Neural progenitor cell (in vitro differentiated cells): ENCODE measurements around the gene URAD. TPM values are rescaled to one million over a fixed set of nuclear protein-coding genes. Genes with fewer than 3 reads are reported as not detected.

Experiments
- DNase-seq: peaks from one replicate; pipeline ENCODE4 v3.0.0-alpha.2; 2016; ENCODE audit warnings: low spot score
- H2AFZ ChIP-seq: fragments of 200-600 bp; sonication (generic); replicated peaks from 2 replicates; pipeline ENCODE4 v1.6.1; 2016; ENCODE audit warnings: antibody characterized with exemption
- H3F3A ChIP-seq: fragments of 200-600 bp; sonication (generic); 2 replicates; pipeline ENCODE4 v1.6.1; 2016; ENCODE audit warnings: antibody characterized with exemption, low read depth
- H3K27ac ChIP-seq: fragments of 200-600 bp; sonication (generic); 2 replicates; pipeline ENCODE4 v1.5.1; 2016; ENCODE audit warnings: mild to moderate bottlenecking
- H3K27me3 ChIP-seq: fragments of 200-600 bp; sonication (generic); 2 replicates; pipeline ENCODE4 v1.6.1; 2016; ENCODE audit warnings: mild to moderate bottlenecking, moderate library complexity
- H3K36me3 ChIP-seq: fragments of 200-600 bp; sonication (generic); 2 replicates; pipeline ENCODE4 v1.5.1; 2016
- H3K4me1 ChIP-seq: fragments of 200-600 bp; sonication (generic); 2 replicates; pipeline ENCODE4 v1.6.1; 2016; ENCODE audit warnings: mixed run types
- H3K4me2 ChIP-seq: fragments of 200-600 bp; sonication (generic); 2 replicates; pipeline ENCODE4 v1.6.1; 2016
- H3K4me3 ChIP-seq: fragments of 200-600 bp; sonication (generic); 2 replicates; pipeline ENCODE4 v1.5.1; 2016
- H3K79me2 ChIP-seq: fragments of 200-600 bp; sonication (generic); 2 replicates; pipeline ENCODE4 v1.6.1; 2016; ENCODE audit warnings: low read depth
- H3K9ac ChIP-seq: fragments of 200-600 bp; sonication (generic); 2 replicates; pipeline ENCODE4 v1.6.1; 2016
- H3K9me3 ChIP-seq: fragments of 200-600 bp; sonication (generic); 2 replicates; pipeline ENCODE4 v1.5.1; 2016; ENCODE audit warnings: low read depth
- H4K20me1 ChIP-seq: fragments of 200-600 bp; sonication (generic); 2 replicates; pipeline ENCODE4 v1.6.1; 2016; ENCODE audit warnings: low read depth
- H3K27ac Mint-ChIP-seq: 3 replicates; pipeline ENCODE4 v1.8.0; 2021; ENCODE audit warnings: mixed read lengths
- H3K27me3 Mint-ChIP-seq: 2 replicates; pipeline ENCODE4 v1.8.0; 2022; ENCODE audit warnings: low read depth, mild to moderate bottlenecking, inconsistent platforms, moderate library complexity, mixed read lengths; ENCODE audit not compliant: insufficient read depth
- H3K36me3 Mint-ChIP-seq: 3 replicates; pipeline ENCODE4 v1.8.0; 2021; ENCODE audit warnings: mixed read lengths
- H3K4me1 Mint-ChIP-seq: 3 replicates; pipeline ENCODE4 v1.8.0; 2021; ENCODE audit warnings: mixed read lengths
- H3K4me3 Mint-ChIP-seq: 3 replicates; pipeline ENCODE4 v1.8.0; 2021; ENCODE audit warnings: mild to moderate bottlenecking, moderate library complexity, mixed read lengths
- H3K9me3 Mint-ChIP-seq: 3 replicates; pipeline ENCODE4 v1.8.0; 2020; ENCODE audit warnings: mixed read lengths
- CTCF ChIP-seq: fragments of 200-600 bp; sonication (generic); IDR thresholded peaks from 2 replicates; pipeline ENCODE4 v1.5.1; 2017; ENCODE audit warnings: antibody characterized with exemption, mild to moderate bottlenecking
- EZH2 ChIP-seq: fragments of 200-600 bp; sonication (generic); IDR thresholded peaks from 2 replicates; pipeline ENCODE4 v1.6.1; 2017; ENCODE audit warnings: antibody characterized with exemption, mild to moderate bottlenecking, moderate library complexity
- EZH2phosphoT487 ChIP-seq: fragments of 200-600 bp; sonication (generic); IDR thresholded peaks from 2 replicates; pipeline ENCODE4 v1.6.1; 2017; ENCODE audit warnings: antibody characterized with exemption
- total RNA-seq: library from RNA; depleted of rRNA; stranded (reverse); fragments of >200 nt; gene quantifications from 2 replicates; pipeline ENCODE4 v1.2.3, GENCODE V29; 2015; ENCODE audit warnings: low replicate concordance

URAD gene
- total RNA-seq, 1 donor from 2014 or later: not detected

GRCh38 chr13:28022848-28023518 lies 34.5 kb upstream of the URAD start:
- Histone ChIP-seq H3K36me3 (no peaks in the 10 kb centered on the region), H3K9ac (no peak overlapping the region), H3K4me3 (no peak overlapping the region), H3F3A (peaks cover 10% of the 10 kb centered on the region), H3K9me3 (no peaks in the 10 kb centered on the region), H2AFZ (no peak overlapping the region), H3K27me3 (no peaks in the 10 kb centered on the region), H4K20me1 (no peaks in the 10 kb centered on the region), H3K27ac (no peak overlapping the region), H3K79me2 (no peaks in the 10 kb centered on the region), H3K4me1 (peaks cover 11% of the 10 kb centered on the region), H3K4me2 (peak overlapping the region; percentile 17)
- Mint-ChIP-seq H3K36me3 (no peaks in the 10 kb centered on the region), H3K27ac (no peak overlapping the region), H3K4me3 (no peak overlapping the region), H3K27me3 (peaks cover 6% of the 10 kb centered on the region), H3K9me3 (no peaks in the 10 kb centered on the region), H3K4me1 (peaks cover 14% of the 10 kb centered on the region)
- peak; percentile 26 for DNase-seq
- no peak for TF ChIP-seq CTCF
- TF ChIP-seq EZH2: no peak
- TF ChIP-seq EZH2phosphoT487: no peak

GRCh38 chr13:28014301-28014700 lies 25.8 kb upstream of the URAD start:
- H3K9me3 Mint-ChIP-seq: no peaks in the 10 kb centered on the region
- H3K27ac Mint-ChIP-seq: no peak overlapping the region
- H3K4me3 Mint-ChIP-seq: no peak overlapping the region

GRCh38 chr13:28013482-28013881 lies 25.0 kb upstream of the URAD start:
- Histone ChIP-seq H3K9me3 (no peaks in the 10 kb centered on the region), H2AFZ (no peak overlapping the region), H3K4me2 (no peak overlapping the region), H3K9ac (no peak overlapping the region), H3K27ac (no peak overlapping the region), H3K79me2 (no peaks in the 10 kb centered on the region), H3K4me3 (no peak overlapping the region), H3K4me1 (no peaks in the 10 kb centered on the region), H3K36me3 (no peaks in the 10 kb centered on the region), H3K27me3 (no peaks in the 10 kb centered on the region), H4K20me1 (no peaks in the 10 kb centered on the region), H3F3A (no peaks in the 10 kb centered on the region)
- peaks cover 2% of the 10 kb centered on the region for H3K4me1 Mint-ChIP-seq
- H3K27me3 Mint-ChIP-seq: peaks cover 3% of the 10 kb centered on the region
- no peaks in the 10 kb centered on the region for H3K36me3 Mint-ChIP-seq
- H3K4me3 Mint-ChIP-seq: no peak overlapping the region
- no peak for DNase-seq
- TF ChIP-seq CTCF: no peak
- no peak for TF ChIP-seq EZH2
- no peak for TF ChIP-seq EZH2phosphoT487
- no peaks in the 10 kb centered on the region for H3K9me3 Mint-ChIP-seq
- H3K27ac Mint-ChIP-seq: no peak overlapping the region

More at GRCh38 chr13:28014301-28014700, 25.8 kb upstream of the URAD start:
- Mint-ChIP-seq H3K27me3 (peaks cover 5% of the 10 kb centered on the region), H3K4me1 (peaks cover 2% of the 10 kb centered on the region), H3K36me3 (no peaks in the 10 kb centered on the region)
- TF ChIP-seq EZH2 (no peak), CTCF (no peak), EZH2phosphoT487 (no peak)
- no peak for DNase-seq
- no peak overlapping the region for H3K4me2 ChIP-seq
- H3K27ac ChIP-seq: no peak overlapping the region
- H3K9ac ChIP-seq: no peak overlapping the region
- no peaks in the 10 kb centered on the region for H4K20me1 ChIP-seq
- no peaks in the 10 kb centered on the region for H3K79me2 ChIP-seq
- no peaks in the 10 kb centered on the region for H3K4me1 ChIP-seq
- H3K27me3 ChIP-seq: no peaks in the 10 kb centered on the region
- no peaks in the 10 kb centered on the region for H3F3A ChIP-seq
- H2AFZ ChIP-seq: no peak overlapping the region
- no peaks in the 10 kb centered on the region for H3K36me3 ChIP-seq
- no peaks in the 10 kb centered on the region for H3K9me3 ChIP-seq
- H3K4me3 ChIP-seq: no peak overlapping the region
